IMR-90 (cell line): ENCODE data around the gene MRPS18A. TPM values are rescaled to one million over a fixed set of nuclear protein-coding genes. Genes with fewer than 3 reads are reported as not detected.
"Not testable (repeated sequence)": the region's sequence is repeated elsewhere in the genome, so short reads cannot be mapped to it uniquely, and the experiment has no call there.

ENCODE experiments used
- ATAC-seq: fragments of 200-7000 bp; cut with Tn5 transposase; 2 replicates; pipeline ENCODE4 v1.9.1; 2020; ENCODE audit warnings: low read depth, mild to moderate bottlenecking, moderate library complexity
- BruUV-seq: library from RNA; stranded (reverse); fragments of 400-500 nt; replicated peaks from 2 replicates; lab custom pipeline; 2021; lab: Mats Ljungman, UMichigan
- CTCF ChIA-PET: fragments of 300-600 bp; formaldehyde crosslinking; extraction: SDS; loops from one replicate; lab custom pipeline; 2021; ENCODE audit warnings: antibody characterized with exemption; lab: Yijun Ruan, JAX
- POLR2A ChIA-PET: fragments of 300-600 bp; sonication (Branson Sonifier 250); formaldehyde crosslinking; loops from one replicate; lab custom pipeline; 2022; ENCODE audit warnings: antibody characterized with exemption; ENCODE audit not compliant: unreplicated experiment; lab: Charles Lee
- DNase-seq: peaks from one replicate; pipeline ENCODE4 v3.0.0; 2013
- H2AFZ ChIP-seq: replicated peaks from 2 replicates; pipeline ENCODE3; 2013; ENCODE audit warnings: low read length, mild to moderate bottlenecking; ENCODE audit not compliant: poor library complexity
- H2AK5ac ChIP-seq: 2 replicates; pipeline ENCODE4 v1.6.1; 2013; ENCODE audit warnings: low read depth, low read length, inconsistent platforms
- H2AK9ac ChIP-seq: replicated peaks from 2 replicates; pipeline ENCODE3; 2013; ENCODE audit warnings: mild to moderate bottlenecking, low read depth, low read length, moderate library complexity; ENCODE audit not compliant: poor library complexity
- H2BK120ac ChIP-seq: 2 replicates; pipeline ENCODE4 v1.6.1; 2013; ENCODE audit warnings: low read depth, low read length, inconsistent platforms
- H2BK15ac ChIP-seq: 3 replicates; pipeline ENCODE4 v1.6.1; 2013; ENCODE audit warnings: low read depth, low read length, inconsistent platforms
- H2BK20ac ChIP-seq: 2 replicates; pipeline ENCODE4 v1.6.1; 2013; ENCODE audit warnings: low read depth, mild to moderate bottlenecking, inconsistent platforms, low read length, moderate library complexity
- H2BK5ac ChIP-seq: 2 replicates; pipeline ENCODE4 v1.6.1; 2013; ENCODE audit warnings: mild to moderate bottlenecking, low read depth, low read length, inconsistent platforms; ENCODE audit not compliant: poor library complexity, severe bottlenecking
- H3K14ac ChIP-seq: replicated peaks from 2 replicates; pipeline ENCODE4 v1.6.1; 2013; ENCODE audit warnings: low read depth, low read length, inconsistent platforms
- H3K18ac ChIP-seq: 2 replicates; pipeline ENCODE4 v1.6.1; 2013; ENCODE audit warnings: low read depth, low read length, control low read depth
- H3K23ac ChIP-seq: 2 replicates; pipeline ENCODE4 v1.6.1; 2013; ENCODE audit warnings: low read depth, low read length, inconsistent platforms
- H3K27ac ChIP-seq: 2 replicates; pipeline ENCODE4 v1.5.1; 2013; ENCODE audit warnings: mild to moderate bottlenecking, control low read depth, low read length; ENCODE audit not compliant: insufficient read depth
- H3K27me3 ChIP-seq: 2 replicates; pipeline ENCODE4 v1.6.1; 2013; ENCODE audit warnings: low read length; ENCODE audit not compliant: control insufficient read depth, insufficient read depth
- H3K36me3 ChIP-seq: 2 replicates; pipeline ENCODE4 v1.6.1; 2013; ENCODE audit warnings: low read length, mixed read lengths; ENCODE audit not compliant: control insufficient read depth, insufficient read depth
- H3K4ac ChIP-seq: 2 replicates; pipeline ENCODE4 v1.6.1; 2013; ENCODE audit warnings: low read depth, low read length, inconsistent platforms
- H3K4me1 ChIP-seq: 2 replicates; pipeline ENCODE4 v1.6.1; 2013; ENCODE audit warnings: low read length, mixed read lengths; ENCODE audit not compliant: control insufficient read depth, insufficient read depth
- H3K4me2 ChIP-seq: 2 replicates; pipeline ENCODE4 v1.6.1; 2013; ENCODE audit warnings: low read depth, mild to moderate bottlenecking, control low read depth, low read length, moderate library complexity
- H3K4me3 ChIP-seq: 2 replicates; pipeline ENCODE4 v1.5.1; 2013; ENCODE audit warnings: low read depth, mild to moderate bottlenecking, control low read depth, low read length, moderate library complexity; ENCODE audit not compliant: insufficient read depth
- H3K56ac ChIP-seq: 2 replicates; pipeline ENCODE4 v1.6.1; 2013; ENCODE audit warnings: low read length, inconsistent platforms; ENCODE audit not compliant: insufficient read depth; ENCODE audit errors: extremely low read depth
- H3K79me1 ChIP-seq, 2 experiments: 2 replicates each; pipeline ENCODE4 v1.6.1; 2013; ENCODE audit warnings: low read length in 2 of 2, inconsistent platforms in 1 of 2, low read depth in 1 of 2
- H3K9ac ChIP-seq: 2 replicates; pipeline ENCODE4 v1.6.1; 2013; ENCODE audit warnings: low read depth, low read length, control low read depth
- H3K9me1 ChIP-seq: 2 replicates; pipeline ENCODE4 v1.6.1; 2013; ENCODE audit warnings: low read length, inconsistent platforms; ENCODE audit not compliant: insufficient read depth
- H3K9me3 ChIP-seq: 2 replicates; pipeline ENCODE4 v1.6.1; 2013; ENCODE audit warnings: low read length; ENCODE audit not compliant: control insufficient read depth, insufficient read depth
- H4K20me1 ChIP-seq: 2 replicates; pipeline ENCODE4 v1.6.1; 2013; ENCODE audit warnings: low read length, inconsistent platforms; ENCODE audit not compliant: insufficient read depth
- H4K5ac ChIP-seq: 2 replicates; pipeline ENCODE4 v1.6.1; 2013; ENCODE audit warnings: mild to moderate bottlenecking, low read depth, low read length, control low read depth
- H4K8ac ChIP-seq, 2 experiments: 2 replicates each; pipeline ENCODE4 v1.6.1; 2013; ENCODE audit warnings: low read depth in 2 of 2, low read length in 2 of 2, control low read depth in 1 of 2, inconsistent platforms in 1 of 2
- H4K91ac ChIP-seq: 2 replicates; pipeline ENCODE4 v1.6.1; 2013; ENCODE audit warnings: low read depth, low read length, inconsistent platforms; ENCODE audit not compliant: insufficient read depth
- CEBPB ChIP-seq: IDR thresholded peaks from 2 replicates; pipeline ENCODE4 v1.6.1; 2012; ENCODE audit warnings: low read depth, low read length, improper control_type of control experiment
- CTCF ChIP-seq: conservative IDR thresholded peaks from 2 replicates; pipeline ENCODE4 v1.5.1; 2012; ENCODE audit warnings: mild to moderate bottlenecking, low read depth, low read length, improper control_type of control experiment
- MAZ ChIP-seq: IDR thresholded peaks from 2 replicates; pipeline ENCODE4 v1.6.1; 2012; ENCODE audit warnings: low read depth, mild to moderate bottlenecking, low read length, improper control_type of control experiment, moderate library complexity, borderline replicate concordance
- NFE2L2 ChIP-seq: fragments of 150-350 bp; IDR thresholded peaks from 2 replicates; pipeline ENCODE4 v1.6.1; 2016; ENCODE audit warnings: low read depth, mild to moderate bottlenecking, low read length
- RCOR1 ChIP-seq: IDR thresholded peaks from 2 replicates; pipeline ENCODE4 v1.6.1; 2012; ENCODE audit warnings: mild to moderate bottlenecking, low read length, improper control_type of control experiment; ENCODE audit not compliant: insufficient replicate concordance
- WGBS, 2 experiments: methylation state at CpG; one replicate each; pipeline versions ENCODE4 v1.1.5 to v1.1.7; 2013; ENCODE audit warnings: missing lambda C conversion rate in 2 of 2; ENCODE audit not compliant: insufficient read length in 1 of 2; ENCODE audit errors: extremely low coverage in 2 of 2; 5-methylcytosine and 5-hydroxymethylcytosine counted together
- dilution Hi-C: fragments of 300-500 bp; cut with HindIII; formaldehyde crosslinking; loops from one replicate; pipeline ENCODE4 v1.14.3; 2018; ENCODE audit warnings: low sequenced_read_pairs; ENCODE audit not compliant: unreplicated experiment
- in situ Hi-C: fragments of 300-500 bp; cut with MboI; formaldehyde crosslinking; loops from 3 replicates; pipeline ENCODE4 v1.14.3; 2019; ENCODE audit warnings: low sequenced_read_pairs, inconsistent platforms, mixed read lengths
- intact Hi-C: fragments of 100-400 bp; cut with micrococcal nuclease; formaldehyde crosslinking; loops from 2 replicates; pipeline ENCODE4 v1.10.0; 2022
- polyA plus RNA-seq, 3 experiments: library from polyadenylated mRNA; depleted of rRNA; stranded (reverse); fragments of >200 nt; gene quantifications; 2 replicates each; pipeline ENCODE4 v1.2.3, GENCODE V29; 2012; ENCODE audit warnings: low replicate concordance in 1 of 3
- total RNA-seq: library from RNA; depleted of rRNA; stranded (reverse); fragments of >200 nt; gene quantifications from 2 replicates; pipeline ENCODE4 v1.2.3, GENCODE V29; 2012

MRPS18A gene
- total and polyA plus RNA-seq, 2 of the 4 experiments (the other 2 are of a cell fraction) = 47.0 to 56.6 TPM

DNA sequence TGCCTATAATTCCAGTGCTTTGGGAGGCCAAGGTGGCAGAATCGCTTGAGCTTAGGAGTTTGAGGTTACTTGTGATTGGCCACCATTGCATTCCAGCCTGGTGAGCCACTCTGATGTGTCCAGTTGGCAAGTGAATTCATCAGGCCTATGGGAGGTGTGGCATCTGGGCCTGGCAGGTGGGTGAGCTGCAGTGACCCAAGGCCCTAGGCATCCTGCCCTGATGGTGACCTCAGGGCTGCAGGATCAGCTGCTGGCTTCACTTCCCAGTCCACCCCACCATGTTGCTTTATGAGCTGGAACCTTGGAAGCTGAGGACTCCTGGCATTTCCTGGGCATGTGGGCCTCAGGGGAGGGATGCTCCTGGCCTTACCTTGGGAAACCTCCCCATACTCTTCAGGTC is 22.2 kb downstream of the MRPS18A start:
- POLR2A ChIA-PET = no interaction called here
- no CpG with 5 or more reads among the region's 1 CpG for WGBS, 2 experiments

DNA sequence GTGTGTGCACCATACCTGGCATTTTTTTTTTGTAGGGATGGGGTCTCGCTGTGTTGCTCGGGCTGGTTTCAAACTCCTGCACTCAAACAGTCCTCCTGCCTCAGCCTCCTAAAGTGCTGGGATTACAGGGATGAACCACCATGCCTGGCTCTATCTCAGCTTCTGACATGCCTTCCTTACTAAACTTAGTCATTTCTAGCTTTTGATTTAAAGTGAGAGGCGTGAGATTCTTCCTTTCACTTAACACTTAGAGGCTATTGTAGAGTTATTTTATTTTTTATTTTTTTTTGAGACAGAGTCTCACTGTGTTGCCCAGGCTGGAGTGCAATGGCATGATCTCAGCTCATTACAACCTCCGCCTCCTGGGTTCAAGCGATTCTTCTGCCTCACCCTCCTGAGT is 24.6 kb downstream of the MRPS18A start:
- H2BK20ac ChIP-seq, H2BK15ac ChIP-seq, H2AFZ ChIP-seq, H2BK5ac ChIP-seq, POLR2A ChIA-PET, H3K36me3 ChIP-seq, DNase-seq, H3K56ac ChIP-seq, H4K8ac ChIP-seq, H2BK120ac ChIP-seq, H3K4me1 ChIP-seq, H3K79me1 ChIP-seq, H3K9me3 ChIP-seq, dilution Hi-C loops, H3K27me3 ChIP-seq, H3K9me1 ChIP-seq, H3K23ac ChIP-seq, H3K14ac ChIP-seq, H4K20me1 ChIP-seq, H2AK5ac ChIP-seq, H3K4me2 ChIP-seq, H3K4ac ChIP-seq, H4K91ac ChIP-seq, BruUV-seq, H4K5ac ChIP-seq, in situ Hi-C loops, H2AK9ac ChIP-seq, H3K27ac ChIP-seq, CTCF ChIA-PET, H3K18ac ChIP-seq, H3K4me3 ChIP-seq, ATAC-seq, H3K9ac ChIP-seq: not testable (repeated sequence)
- WGBS, 2 experiments = no CpG with 5 or more reads among the region's 5 CpGs
- intact Hi-C loops = loop anchor here (10.0 kb wide), 1 partner anchor 292 kb away; no protein-coding TSS in a partner anchor

More for the DNA sequence above, 22.2 kb downstream of the MRPS18A start:
- H4K20me1 ChIP-seq = no peaks in the 10 kb centered on the region; the same call in 1 of the 2 replicates
- TF ChIP-seq NFE2L2 = no peak
- TF ChIP-seq RCOR1 = no peak
- no peak for TF ChIP-seq CEBPB
- TF ChIP-seq CTCF = no peak
- TF ChIP-seq MAZ = no peak
- 0 out of 2 replicates have a peak, but pooled peaks cover 9% of the 10 kb centered on the region for H3K9me1 ChIP-seq
- H3K18ac ChIP-seq = no peak overlapping the region
- H2BK15ac ChIP-seq = no peak overlapping the region
- H3K79me1 ChIP-seq = no peaks in the 10 kb centered on the region
- 0 out of 2 replicates have a peak, but pooled peaks cover 3% of the 10 kb centered on the region for H3K9me3 ChIP-seq
- no peak overlapping the region for H2BK120ac ChIP-seq
- H3K27me3 ChIP-seq = no peaks in the 10 kb centered on the region
- no peak overlapping the region for H3K9ac ChIP-seq
- no peak overlapping the region for H3K4me3 ChIP-seq
- intact Hi-C loops = loop anchor here (10.0 kb wide), 1 partner anchor 289 kb away; no protein-coding TSS in a partner anchor
- H4K91ac ChIP-seq = no peak overlapping the region; the same call in 1 of the 2 replicates
- in situ Hi-C loops = loop anchor here (5.0 kb wide), 2 partner anchors 102 to 417 kb away; no protein-coding TSS in a partner anchor
- H3K14ac ChIP-seq = no peak overlapping the region
- H4K8ac ChIP-seq = no peak overlapping the region
- H3K23ac ChIP-seq = no peak overlapping the region
- no peak overlapping the region for H3K56ac ChIP-seq
- H3K4ac ChIP-seq = no peak overlapping the region
- no peak overlapping the region for H3K4me2 ChIP-seq
- ATAC-seq = no peak
- no peak overlapping the region for H4K5ac ChIP-seq
- dilution Hi-C loops = no loop called here
- peak overlapping the region; percentile 55 for H2AFZ ChIP-seq
- CTCF ChIA-PET = interaction anchor here (0.6 kb wide), 1 partner anchor 745 kb away, joined by 4 read pairs; no protein-coding TSS in a partner anchor
- no peak overlapping the region for H2BK5ac ChIP-seq
- no peak overlapping the region for H2AK5ac ChIP-seq
- no peak overlapping the region for H2BK20ac ChIP-seq
- BruUV-seq = no TSS peak
- no peaks in the 10 kb centered on the region for H3K36me3 ChIP-seq
- no peak overlapping the region for H2AK9ac ChIP-seq
- H3K27ac ChIP-seq = no peak overlapping the region
- peaks cover 17% of the 10 kb centered on the region for H3K4me1 ChIP-seq
- DNase-seq = peak; percentile 29
